ENCODE data around the gene ATAD3C.
A peak's percentile ranks its signal among the peaks of the same experiment; 100 is the strongest.
"Not testable (repeated sequence)": the region's sequence is repeated elsewhere in the genome, so short reads cannot be mapped to it uniquely, and the experiment has no call there.

The ATAD3C gene

GRCh38 chr1:1419363-1419812 is 30.1 kb upstream of the ATAD3C start:
- no peak for DNase-seq (ENCODE audit: low spot score)

DNA sequence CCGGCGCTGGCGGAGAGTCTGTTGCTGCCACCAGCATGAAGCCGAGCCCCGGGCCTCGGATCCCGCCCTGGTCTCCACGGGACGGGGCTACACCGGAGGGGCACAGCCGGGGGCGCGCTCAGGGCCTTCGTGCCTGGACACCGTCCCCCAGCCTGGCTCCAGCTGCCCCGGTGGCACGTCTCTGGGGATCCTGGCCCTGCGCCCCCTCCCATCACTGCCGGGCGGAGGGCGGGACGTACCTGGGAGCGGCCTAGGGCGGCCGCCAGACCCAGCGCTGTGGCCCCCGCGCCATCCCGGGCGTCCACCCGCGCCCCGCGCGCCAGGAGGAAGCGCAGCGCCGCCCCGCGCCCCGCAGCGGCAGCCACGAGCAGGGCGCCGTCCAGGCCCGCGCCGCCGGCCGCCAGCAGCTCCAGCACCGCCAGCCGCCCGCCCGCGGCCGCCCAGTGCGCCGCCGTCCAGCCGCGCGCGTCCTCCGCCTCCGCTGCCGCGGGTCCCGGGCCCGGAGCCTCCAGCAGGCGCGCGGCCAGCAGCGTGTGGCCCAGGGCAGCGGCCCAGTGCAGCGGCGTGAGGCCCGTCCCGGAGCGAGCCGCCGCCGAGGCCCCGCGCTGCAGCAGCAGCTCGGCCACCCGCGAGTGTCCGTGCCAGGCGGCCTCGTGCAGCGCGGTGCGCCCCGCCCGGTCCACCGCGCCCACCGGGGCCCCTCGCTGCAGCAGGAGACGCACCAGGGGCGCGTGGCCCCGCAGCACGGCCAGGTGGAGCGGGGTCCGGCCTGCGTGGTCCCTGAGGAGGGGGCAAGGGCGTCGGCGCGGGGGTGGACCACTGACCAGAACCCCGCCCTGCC is 29.5 kb upstream of the ATAD3C start:
- DNase-seq (ENCODE audit: low spot score) = no peak

- DNase-seq (ENCODE audit: low spot score) = no peak
Measured at GRCh38 chr1:1420654-1421141, 28.8 kb upstream of the ATAD3C start.

GRCh38 chr1:1421147-1421906 is 28.2 kb upstream of the ATAD3C start, which contains the start of gene ANKRD65:
Gene ANKRD65 (minus strand): TSS chr1:1421276. CDS start chr1:1421005, 271 bp downstream.
- DNase-seq (ENCODE audit: low spot score) = peak; percentile 64

- no peak for DNase-seq (ENCODE audit: low spot score)
Measured at GRCh38 chr1:1421907-1422464, 27.5 kb upstream of the ATAD3C start.

GRCh38 chr1:1422465-1423244 is 26.8 kb upstream of the ATAD3C start:
- no peak for DNase-seq (ENCODE audit: low spot score)

DNA sequence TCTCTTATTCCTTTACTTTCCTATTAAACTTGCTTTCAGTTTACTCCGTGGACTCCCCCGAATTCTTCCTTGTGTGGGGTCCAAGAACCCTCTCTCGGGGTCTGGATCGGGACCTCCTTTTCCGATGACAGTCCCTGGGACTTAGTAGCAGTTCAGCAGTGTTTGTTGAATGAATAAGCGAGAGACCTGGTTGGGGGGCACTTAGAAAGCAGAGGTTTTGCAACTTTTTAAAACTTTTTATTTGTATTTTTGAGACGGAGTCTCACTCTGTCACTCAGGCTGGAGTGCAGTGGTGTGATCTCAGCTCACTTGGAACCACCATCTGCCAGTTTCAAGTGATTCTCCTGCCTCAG is 26.3 kb upstream of the ATAD3C start:
- no peak for DNase-seq (ENCODE audit: low spot score)

- no peak for DNase-seq (ENCODE audit: low spot score)
Measured at GRCh38 chr1:1424707-1425106, 24.8 kb upstream of the ATAD3C start.

DNA sequence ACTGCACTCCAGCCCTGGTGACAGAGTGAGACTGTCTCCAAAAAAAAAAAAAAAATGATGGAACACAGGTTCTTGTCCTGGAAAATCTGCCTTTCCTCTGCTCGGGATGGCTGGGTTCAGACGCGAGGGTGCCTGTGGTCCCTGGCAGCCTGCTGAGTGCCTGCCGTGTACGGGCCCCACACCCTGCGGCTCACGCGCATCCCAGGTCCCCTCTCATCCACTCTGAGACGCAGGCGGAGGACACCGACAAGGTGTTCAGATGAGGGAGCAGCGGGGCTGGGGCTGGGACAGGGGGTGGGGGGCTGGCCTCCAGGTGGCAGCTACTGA is 24.1 kb upstream of the ATAD3C start:
- no peak for DNase-seq (ENCODE audit: low spot score)

- peak; percentile 82 for DNase-seq (ENCODE audit: low spot score)
Measured at GRCh38 chr1:1425753-1426495, 23.6 kb upstream of the ATAD3C start.

DNA sequence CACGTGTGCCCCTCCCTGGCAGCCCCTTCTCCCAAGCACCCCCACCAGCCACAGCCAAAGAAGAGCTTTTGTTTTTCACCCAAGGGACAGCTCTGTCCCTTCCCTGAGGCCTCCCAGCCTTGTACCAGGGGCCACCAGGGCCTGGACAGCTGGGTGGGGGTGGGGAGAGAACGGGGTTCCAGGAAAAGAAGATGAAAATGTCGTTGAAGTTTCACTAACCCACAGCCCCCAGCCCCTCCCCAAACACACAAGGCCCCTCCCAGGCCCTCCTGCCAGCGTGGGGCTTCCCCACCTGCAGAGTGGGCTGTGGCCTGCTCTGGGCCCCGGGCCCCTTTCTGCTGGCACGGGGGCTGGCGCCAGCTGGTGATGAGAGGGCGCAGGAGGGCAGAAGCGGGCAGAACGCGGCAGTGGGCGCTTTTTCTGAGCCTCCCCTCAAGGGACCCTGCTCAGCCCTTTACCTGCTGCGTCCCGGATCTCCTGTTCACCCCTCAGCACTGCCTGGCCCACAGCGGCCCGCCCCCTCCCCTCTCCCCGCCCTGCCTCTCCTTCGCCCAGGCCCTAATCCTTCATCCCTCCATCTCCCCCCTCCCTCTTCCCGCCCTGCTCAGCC is 22.9 kb upstream of the ATAD3C start:
- DNase-seq (ENCODE audit: low spot score) = peak; percentile 87

- no peak for DNase-seq (ENCODE audit: low spot score)
Measured at GRCh38 chr1:1427106-1427819, 22.2 kb upstream of the ATAD3C start.

GRCh38 chr1:1427820-1428148 is 21.7 kb upstream of the ATAD3C start:
- DNase-seq (ENCODE audit: low spot score) = no peak

DNA sequence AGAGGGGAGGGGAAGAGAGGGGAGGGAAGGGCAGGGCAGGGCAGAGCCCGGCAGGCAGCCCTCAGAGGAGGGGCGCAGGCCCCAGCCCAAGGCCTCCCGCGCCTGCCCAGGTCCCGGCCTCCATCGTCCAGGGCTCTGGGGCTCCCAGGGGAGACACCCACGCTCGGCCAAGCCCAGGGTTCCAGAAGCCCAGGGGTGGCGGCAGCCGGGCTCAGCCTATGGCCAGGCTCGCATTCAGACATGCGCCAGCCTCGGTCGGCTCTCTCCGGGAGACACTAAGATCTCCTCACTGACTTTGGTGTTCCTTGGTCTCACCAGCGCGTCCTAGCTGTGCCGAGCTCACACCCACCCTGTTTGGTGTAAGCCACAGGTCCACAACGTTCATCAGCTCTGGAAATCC is 21.3 kb upstream of the ATAD3C start:
- no peak for DNase-seq (ENCODE audit: low spot score)

DNA sequence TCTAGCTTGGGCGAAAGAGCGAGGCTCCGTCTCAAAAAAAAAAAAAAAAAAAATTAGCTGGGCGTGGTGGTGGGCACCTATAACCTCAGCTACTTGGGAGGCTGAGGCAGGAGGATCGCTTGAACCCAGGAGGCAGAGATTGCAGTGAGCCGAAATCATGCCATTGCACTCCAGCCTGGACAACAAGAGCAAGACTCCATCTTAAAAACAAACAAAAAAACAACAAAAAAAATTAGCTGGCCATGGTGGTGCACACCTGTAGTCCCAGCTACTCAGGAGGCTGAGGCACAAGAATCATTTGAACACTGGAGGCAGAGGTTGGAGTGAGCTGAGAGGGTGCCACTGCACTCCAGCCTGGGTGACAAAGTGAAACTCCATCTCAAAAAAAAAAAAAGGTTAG is 20.5 kb upstream of the ATAD3C start:
- not testable (repeated sequence) for DNase-seq (ENCODE audit: low spot score)

DNA sequence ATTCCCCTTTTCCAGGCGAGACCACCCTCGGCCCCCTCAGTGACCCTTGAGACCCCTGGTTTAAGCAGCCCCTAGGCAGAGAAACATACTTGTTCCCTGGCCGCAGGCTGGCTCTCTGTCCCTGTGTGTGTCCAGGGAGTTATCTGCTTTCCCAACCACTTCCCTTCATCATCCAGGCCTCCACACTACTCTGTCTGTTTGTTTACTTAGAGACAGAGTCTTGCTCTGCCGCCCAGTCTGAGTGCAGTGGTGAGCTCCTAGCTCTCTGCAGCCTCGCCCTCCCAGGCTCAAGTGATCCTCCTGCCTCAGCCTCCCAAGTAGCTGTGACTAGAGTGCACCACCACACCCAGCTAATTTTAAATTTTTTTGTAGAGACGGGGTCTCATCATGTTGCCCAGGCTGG is 19.8 kb upstream of the ATAD3C start:
- DNase-seq (ENCODE audit: low spot score) = no peak

DNA sequence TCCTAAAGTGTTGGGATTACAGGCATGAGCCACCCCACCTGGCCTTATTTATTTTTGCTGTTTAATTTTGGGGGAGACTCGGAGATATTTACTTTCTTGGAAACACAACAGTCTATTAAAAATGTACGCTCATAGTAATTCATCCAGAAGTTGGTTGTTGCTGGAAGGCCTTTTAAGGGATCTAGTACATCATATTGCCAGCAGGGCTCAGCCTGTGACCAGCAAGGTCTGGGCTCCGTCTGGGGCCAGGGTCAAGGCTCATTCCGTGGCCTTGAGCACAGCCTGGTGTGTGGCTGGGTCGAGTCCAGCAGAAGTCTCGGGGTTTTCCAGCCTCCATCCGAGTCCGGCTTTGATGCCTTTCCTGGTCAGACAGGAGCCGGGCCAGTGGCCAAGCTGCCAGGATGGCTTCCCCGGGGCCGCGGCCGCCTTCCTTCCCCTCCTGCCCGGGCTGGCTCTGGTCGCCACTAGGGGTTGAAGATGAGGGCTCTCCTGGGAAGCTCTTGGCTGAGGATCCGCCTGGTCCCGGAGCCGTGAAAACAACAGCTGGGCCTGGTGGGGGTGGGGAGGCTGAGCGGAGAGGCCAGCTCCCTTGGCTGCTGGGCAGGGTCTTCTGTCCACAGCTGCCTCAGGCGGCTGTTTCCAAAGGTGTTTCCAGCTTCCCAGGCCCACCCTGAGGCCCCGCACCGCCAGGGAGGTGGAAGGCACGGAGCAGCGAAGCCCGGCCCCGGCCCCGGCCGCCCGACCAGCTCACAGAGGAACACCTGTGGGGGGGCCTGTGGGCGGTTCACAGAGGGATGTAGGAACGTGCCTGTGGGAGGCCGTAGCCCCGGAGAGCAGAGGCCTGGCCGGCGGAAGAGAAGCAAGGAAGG is 19.1 kb upstream of the ATAD3C start:
- peak; percentile 72 for DNase-seq (ENCODE audit: low spot score)

DNA sequence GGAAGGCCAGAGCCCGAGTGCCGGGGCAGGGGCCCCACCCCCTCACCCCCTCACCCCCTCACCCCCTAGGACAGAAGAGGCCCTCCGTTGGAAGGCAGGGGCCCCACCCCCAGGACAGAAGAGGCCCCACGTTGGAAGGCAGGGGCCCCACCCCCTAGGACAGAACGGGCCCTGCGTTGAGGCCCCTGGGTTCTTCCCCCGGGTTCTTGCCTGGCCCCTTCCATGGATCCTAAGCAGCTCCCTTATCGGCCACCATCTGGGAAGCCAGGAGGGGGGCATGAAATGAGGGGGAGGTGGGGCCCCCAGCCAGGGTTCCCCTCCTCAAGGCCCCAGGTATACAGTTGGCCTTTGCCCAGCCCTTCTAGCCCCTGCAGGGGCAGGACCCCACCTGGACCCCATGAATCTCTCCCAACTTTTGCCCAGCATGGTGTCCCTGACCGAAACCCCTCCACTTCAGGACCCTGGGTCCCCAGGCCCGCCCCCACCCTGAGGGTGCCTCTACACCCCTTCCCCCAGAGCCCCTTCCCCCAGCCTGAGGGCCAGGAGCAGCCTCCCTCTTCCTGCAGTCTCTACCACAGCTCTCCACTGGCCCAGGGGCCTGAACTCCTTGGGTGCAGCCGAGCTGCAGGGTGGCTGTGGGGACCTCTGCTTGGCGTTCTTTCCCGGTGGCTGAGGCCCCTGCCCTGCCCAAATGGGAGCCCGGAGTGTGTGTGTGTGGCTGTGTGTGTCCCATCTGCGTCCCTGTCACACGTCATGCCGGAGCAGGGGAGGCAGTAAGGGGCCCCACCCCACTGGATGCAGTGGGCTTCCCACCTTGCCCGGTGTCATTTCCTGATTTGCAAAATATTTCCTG is 18.3 kb upstream of the ATAD3C start:
- DNase-seq (ENCODE audit: low spot score) = no peak
